SK-N-SH treated with all-trans-retinoic acid at 6 μM for 48 hours (cell line): ENCODE results near the gene PLPPR2.

ENCODE experiments used
- ATAC-seq: fragments of 200-7000 bp; cut with Tn5 transposase; 3 replicates; pipeline ENCODE4 v1.9.1; 2020; ENCODE audit warnings: mild to moderate bottlenecking, moderate library complexity
- ARNTL ChIP-seq: fragments of 450-650 bp; formaldehyde crosslinking; IDR thresholded peaks from 2 replicates; pipeline ENCODE4 v1.5.0; 2020; ENCODE audit warnings: low read depth, mild to moderate bottlenecking, moderate library complexity, borderline replicate concordance
- BACH2 ChIP-seq: fragments of 250-450 bp; sonication (Bioruptor Pico); IDR thresholded peaks from 2 replicates; pipeline ENCODE4 v1.9.0; 2021; ENCODE audit warnings: mild to moderate bottlenecking, borderline replicate concordance
- ESRRG ChIP-seq: fragments of 250-450 bp; sonication (Bioruptor Pico); IDR thresholded peaks from 2 replicates; pipeline ENCODE4 v1.6.1; 2021; ENCODE audit warnings: mild to moderate bottlenecking
- GLIS3 ChIP-seq: fragments of 250-450 bp; sonication (Bioruptor Pico); IDR thresholded peaks from 2 replicates; pipeline ENCODE4 v1.5.0; 2020; ENCODE audit warnings: mild to moderate bottlenecking, moderate library complexity
- ISL1 ChIP-seq: fragments of 250-450 bp; sonication (Bioruptor Pico); IDR thresholded peaks from 2 replicates; pipeline ENCODE4 v2.1.2; 2022; ENCODE audit warnings: mild to moderate bottlenecking, moderate library complexity
- OSR1 ChIP-seq: fragments of 250-450 bp; sonication (Bioruptor Pico); IDR thresholded peaks from 2 replicates; pipeline ENCODE4 v1.8.0; 2022; ENCODE audit warnings: moderate library complexity, mild to moderate bottlenecking, inconsistent platforms
- PPARA ChIP-seq: fragments of 250-450 bp; sonication (Bioruptor Pico); IDR thresholded peaks from 2 replicates; pipeline ENCODE4 v1.5.0; 2020; ENCODE audit warnings: mild to moderate bottlenecking, borderline replicate concordance
- RARB ChIP-seq: fragments of 250-450 bp; sonication (Bioruptor Pico); IDR thresholded peaks from 2 replicates; pipeline ENCODE4 v1.8.0; 2021; ENCODE audit warnings: mild to moderate bottlenecking, moderate library complexity
- SNAI2 ChIP-seq: fragments of 250-450 bp; sonication (Bioruptor Pico); IDR thresholded peaks from 2 replicates; pipeline ENCODE4 v1.5.0; 2020; ENCODE audit warnings: mild to moderate bottlenecking, moderate library complexity
- TOX ChIP-seq: fragments of 250-450 bp; sonication (Bioruptor Pico); IDR thresholded peaks from 2 replicates; pipeline ENCODE4 v1.8.0; 2021; ENCODE audit warnings: mild to moderate bottlenecking, moderate library complexity, borderline replicate concordance
- ZC3H10 ChIP-seq: fragments of 250-450 bp; sonication (Bioruptor Pico); IDR thresholded peaks from 2 replicates; pipeline ENCODE4 v1.5.1; 2021; ENCODE audit warnings: mild to moderate bottlenecking, moderate library complexity
- ZFP3 ChIP-seq: fragments of 250-450 bp; sonication (Bioruptor Pico); IDR thresholded peaks from 2 replicates; pipeline ENCODE4 v1.5.0; 2020; ENCODE audit warnings: mild to moderate bottlenecking, moderate library complexity
- ZFP30 ChIP-seq: fragments of 450-650 bp; formaldehyde crosslinking; IDR thresholded peaks from 2 replicates; pipeline ENCODE4 v1.5.0; 2022; ENCODE audit warnings: mild to moderate bottlenecking, moderate library complexity
- ZNF565 ChIP-seq: fragments of 450-650 bp; formaldehyde crosslinking; conservative IDR thresholded peaks from 2 replicates; pipeline ENCODE4 v1.5.0; 2020; ENCODE audit warnings: low read depth, mild to moderate bottlenecking, moderate library complexity
- ZNF70 ChIP-seq: fragments of 450-650 bp; formaldehyde crosslinking; IDR thresholded peaks from 2 replicates; pipeline ENCODE4 v1.5.0; 2020; ENCODE audit warnings: mild to moderate bottlenecking, moderate library complexity
- ZNF8 ChIP-seq: fragments of 450-650 bp; formaldehyde crosslinking; IDR thresholded peaks from 2 replicates; pipeline ENCODE4 v1.5.0; 2020; ENCODE audit warnings: mild to moderate bottlenecking, moderate library complexity
- TF ChIP-seq, protein P1 (sequence below): fragments of 250-450 bp; sonication (Bioruptor Pico); IDR thresholded peaks from 2 replicates; pipeline ENCODE4 v1.8.0; 2020; ENCODE audit warnings: mild to moderate bottlenecking, moderate library complexity, borderline replicate concordance
- TF ChIP-seq, protein P2 (sequence below): fragments of 250-450 bp; sonication (Bioruptor Pico); IDR thresholded peaks from 2 replicates; pipeline ENCODE4 v1.5.0; 2020; ENCODE audit warnings: mild to moderate bottlenecking, moderate library complexity
- TF ChIP-seq, protein P3 (sequence below): fragments of 250-450 bp; sonication (Bioruptor Pico); IDR thresholded peaks from 2 replicates; pipeline ENCODE4 v1.8.0; 2021; ENCODE audit warnings: low read depth, mild to moderate bottlenecking, moderate library complexity, borderline replicate concordance
- TF ChIP-seq, protein P4 (sequence below): fragments of 250-450 bp; sonication (Bioruptor Pico); IDR thresholded peaks from 2 replicates; pipeline ENCODE4 v1.5.1; 2020; ENCODE audit warnings: low read depth, mild to moderate bottlenecking, moderate library complexity

The PLPPR2 gene

DNA sequence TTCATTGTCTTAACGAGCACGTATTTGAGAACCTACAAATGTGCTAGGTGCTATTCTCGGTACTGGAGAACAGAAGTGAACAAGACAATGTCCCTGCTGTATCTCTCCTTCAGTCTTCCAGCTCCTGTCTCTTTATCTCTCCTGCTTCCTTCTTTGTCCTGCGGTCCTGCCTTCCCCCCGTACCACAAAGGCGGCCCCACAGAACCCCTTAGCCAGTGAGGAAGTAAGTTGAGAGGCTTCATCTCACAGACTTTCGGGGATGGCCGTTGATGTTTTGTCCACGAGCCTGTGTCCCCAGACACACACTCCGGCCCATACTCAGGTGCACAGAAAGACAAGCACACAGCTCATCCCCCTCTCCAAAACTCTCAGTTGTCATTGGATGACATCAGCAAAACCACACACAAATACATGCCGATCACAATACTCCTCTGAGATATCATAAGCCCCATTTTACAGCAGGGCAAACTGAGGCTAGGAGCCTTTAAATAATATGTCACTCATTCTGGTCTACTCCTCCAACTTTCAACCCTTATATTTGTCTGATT, 18.7 kb downstream of the PLPPR2 start (continued):
- TF ChIP-seq, protein P1, sequence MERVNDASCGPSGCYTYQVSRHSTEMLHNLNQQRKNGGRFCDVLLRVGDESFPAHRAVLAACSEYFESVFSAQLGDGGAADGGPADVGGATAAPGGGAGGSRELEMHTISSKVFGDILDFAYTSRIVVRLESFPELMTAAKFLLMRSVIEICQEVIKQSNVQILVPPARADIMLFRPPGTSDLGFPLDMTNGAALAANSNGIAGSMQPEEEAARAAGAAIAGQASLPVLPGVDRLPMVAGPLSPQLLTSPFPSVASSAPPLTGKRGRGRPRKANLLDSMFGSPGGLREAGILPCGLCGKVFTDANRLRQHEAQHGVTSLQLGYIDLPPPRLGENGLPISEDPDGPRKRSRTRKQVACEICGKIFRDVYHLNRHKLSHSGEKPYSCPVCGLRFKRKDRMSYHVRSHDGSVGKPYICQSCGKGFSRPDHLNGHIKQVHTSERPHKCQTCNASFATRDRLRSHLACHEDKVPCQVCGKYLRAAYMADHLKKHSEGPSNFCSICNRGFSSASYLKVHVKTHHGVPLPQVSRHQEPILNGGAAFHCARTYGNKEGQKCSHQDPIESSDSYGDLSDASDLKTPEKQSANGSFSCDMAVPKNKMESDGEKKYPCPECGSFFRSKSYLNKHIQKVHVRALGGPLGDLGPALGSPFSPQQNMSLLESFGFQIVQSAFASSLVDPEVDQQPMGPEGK: no peak
- no peak for TF ChIP-seq ISL1

DNA sequence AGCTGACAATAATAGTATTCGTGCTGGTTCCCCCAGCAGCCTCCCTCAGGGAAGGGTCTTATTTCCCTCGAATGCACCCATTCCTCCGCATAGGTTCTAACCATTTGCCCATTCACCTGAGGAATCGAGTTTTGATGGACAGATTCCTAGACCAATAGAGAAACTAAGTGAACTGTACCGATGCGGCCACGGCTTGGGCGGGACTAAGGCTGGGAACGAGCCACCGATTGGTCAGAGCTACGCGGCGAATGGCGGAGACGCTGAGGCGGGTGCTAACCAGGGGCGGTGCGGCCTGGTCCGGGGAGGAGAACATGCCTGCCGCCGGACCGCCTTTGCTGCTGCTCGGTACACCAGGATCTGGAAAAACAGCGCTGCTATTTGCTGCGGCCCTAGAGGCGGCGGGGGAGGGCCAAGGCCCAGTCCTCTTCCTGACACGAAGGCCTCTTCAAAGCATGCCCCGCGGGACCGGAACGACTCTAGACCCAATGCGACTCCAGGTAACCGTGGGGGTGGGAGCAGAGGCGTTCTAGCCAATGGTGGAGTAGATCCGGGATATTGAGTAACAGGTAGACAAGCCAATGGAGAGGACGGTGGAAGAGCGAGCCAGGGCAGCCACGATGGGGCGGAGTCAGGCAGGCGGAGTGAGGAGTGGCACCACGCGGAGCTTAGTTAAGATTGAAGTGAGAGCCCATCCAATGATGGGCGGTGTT, 19.4 kb downstream of the PLPPR2 start, which contains the start of gene SWSAP1:
TSS of gene SWSAP1 (plus strand) at position 234 of the 710 bp plus-strand sequence. CDS start at position 249, 15 bp downstream.
- ATAC-seq: peak; percentile 93

DNA sequence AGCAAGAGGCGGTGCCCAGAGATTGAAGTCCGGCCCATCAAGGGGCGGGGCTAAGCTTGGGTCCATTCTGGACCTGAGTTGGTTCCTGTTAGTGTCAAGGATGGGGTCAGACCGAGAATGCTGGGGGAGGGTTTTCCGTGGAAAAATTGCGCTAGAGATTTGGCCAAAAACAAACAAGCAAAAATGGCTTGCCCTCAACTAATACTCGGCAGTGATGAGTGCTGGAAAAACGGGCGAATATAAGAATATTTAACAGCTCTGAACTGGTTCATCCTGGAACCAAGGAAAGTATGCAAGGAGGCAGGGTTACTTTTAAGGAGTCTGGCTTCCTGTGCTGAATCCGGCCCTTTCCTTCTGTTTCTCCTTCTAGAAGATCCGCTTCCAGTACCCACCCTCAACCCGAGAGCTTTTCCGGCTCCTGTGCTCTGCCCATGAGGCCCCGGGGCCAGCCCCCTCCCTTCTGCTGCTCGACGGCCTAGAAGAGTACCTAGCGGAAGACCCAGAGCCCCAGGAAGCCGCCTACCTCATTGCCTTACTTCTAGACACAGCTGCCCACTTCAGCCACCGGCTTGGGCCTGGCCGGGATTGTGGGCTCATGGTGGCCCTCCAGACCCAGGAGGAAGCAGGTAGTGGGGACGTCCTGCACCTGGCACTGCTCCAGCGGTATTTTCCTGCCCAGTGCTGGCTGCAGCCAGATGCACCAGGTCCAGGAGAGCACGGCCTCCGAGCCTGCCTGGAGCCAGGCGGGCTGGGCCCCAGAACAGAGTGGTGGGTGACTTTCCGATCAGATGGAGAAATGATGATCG, 20.1 kb downstream of the PLPPR2 start:
- ATAC-seq: peak; percentile 2
- TF ChIP-seq PPARA (CRISPR knock-in tag) (no peak), ZC3H10 (CRISPR knock-in tag) (no peak), ZNF70 (CRISPR knock-in tag) (no peak), GLIS3 (CRISPR knock-in tag) (no peak), TOX (no peak), SNAI2 (CRISPR knock-in tag) (no peak), ZFP3 (CRISPR knock-in tag) (no peak), OSR1 (no peak), ZNF8 (CRISPR knock-in tag) (no peak), ISL1 (no peak), ARNTL (CRISPR knock-in tag) (no peak), RARB (CRISPR knock-in tag) (no peak), ESRRG (CRISPR knock-in tag) (no peak), ZFP30 (CRISPR knock-in tag) (no peak)
- TF ChIP-seq, protein P2, sequence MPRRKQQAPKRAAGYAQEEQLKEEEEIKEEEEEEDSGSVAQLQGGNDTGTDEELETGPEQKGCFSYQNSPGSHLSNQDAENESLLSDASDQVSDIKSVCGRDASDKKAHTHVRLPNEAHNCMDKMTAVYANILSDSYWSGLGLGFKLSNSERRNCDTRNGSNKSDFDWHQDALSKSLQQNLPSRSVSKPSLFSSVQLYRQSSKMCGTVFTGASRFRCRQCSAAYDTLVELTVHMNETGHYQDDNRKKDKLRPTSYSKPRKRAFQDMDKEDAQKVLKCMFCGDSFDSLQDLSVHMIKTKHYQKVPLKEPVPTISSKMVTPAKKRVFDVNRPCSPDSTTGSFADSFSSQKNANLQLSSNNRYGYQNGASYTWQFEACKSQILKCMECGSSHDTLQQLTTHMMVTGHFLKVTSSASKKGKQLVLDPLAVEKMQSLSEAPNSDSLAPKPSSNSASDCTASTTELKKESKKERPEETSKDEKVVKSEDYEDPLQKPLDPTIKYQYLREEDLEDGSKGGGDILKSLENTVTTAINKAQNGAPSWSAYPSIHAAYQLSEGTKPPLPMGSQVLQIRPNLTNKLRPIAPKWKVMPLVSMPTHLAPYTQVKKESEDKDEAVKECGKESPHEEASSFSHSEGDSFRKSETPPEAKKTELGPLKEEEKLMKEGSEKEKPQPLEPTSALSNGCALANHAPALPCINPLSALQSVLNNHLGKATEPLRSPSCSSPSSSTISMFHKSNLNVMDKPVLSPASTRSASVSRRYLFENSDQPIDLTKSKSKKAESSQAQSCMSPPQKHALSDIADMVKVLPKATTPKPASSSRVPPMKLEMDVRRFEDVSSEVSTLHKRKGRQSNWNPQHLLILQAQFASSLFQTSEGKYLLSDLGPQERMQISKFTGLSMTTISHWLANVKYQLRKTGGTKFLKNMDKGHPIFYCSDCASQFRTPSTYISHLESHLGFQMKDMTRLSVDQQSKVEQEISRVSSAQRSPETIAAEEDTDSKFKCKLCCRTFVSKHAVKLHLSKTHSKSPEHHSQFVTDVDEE (CRISPR knock-in tag): no peak
- TF ChIP-seq, protein P3, sequence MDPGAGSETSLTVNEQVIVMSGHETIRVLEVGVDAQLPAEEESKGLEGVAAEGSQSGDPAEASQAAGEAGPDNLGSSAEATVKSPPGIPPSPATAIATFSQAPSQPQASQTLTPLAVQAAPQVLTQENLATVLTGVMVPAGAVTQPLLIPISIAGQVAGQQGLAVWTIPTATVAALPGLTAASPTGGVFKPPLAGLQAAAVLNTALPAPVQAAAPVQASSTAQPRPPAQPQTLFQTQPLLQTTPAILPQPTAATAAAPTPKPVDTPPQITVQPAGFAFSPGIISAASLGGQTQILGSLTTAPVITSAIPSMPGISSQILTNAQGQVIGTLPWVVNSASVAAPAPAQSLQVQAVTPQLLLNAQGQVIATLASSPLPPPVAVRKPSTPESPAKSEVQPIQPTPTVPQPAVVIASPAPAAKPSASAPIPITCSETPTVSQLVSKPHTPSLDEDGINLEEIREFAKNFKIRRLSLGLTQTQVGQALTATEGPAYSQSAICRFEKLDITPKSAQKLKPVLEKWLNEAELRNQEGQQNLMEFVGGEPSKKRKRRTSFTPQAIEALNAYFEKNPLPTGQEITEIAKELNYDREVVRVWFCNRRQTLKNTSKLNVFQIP (CRISPR knock-in tag): no peak
- TF ChIP-seq, protein P4, sequence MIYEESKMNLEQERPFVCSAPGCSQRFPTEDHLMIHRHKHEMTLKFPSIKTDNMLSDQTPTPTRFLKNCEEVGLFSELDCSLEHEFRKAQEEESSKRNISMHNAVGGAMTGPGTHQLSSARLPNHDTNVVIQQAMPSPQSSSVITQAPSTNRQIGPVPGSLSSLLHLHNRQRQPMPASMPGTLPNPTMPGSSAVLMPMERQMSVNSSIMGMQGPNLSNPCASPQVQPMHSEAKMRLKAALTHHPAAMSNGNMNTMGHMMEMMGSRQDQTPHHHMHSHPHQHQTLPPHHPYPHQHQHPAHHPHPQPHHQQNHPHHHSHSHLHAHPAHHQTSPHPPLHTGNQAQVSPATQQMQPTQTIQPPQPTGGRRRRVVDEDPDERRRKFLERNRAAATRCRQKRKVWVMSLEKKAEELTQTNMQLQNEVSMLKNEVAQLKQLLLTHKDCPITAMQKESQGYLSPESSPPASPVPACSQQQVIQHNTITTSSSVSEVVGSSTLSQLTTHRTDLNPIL (CRISPR knock-in tag): no peak

More for the DNA sequence above, 19.4 kb downstream of the PLPPR2 start, which contains the start of gene SWSAP1:
- TF ChIP-seq RARB (CRISPR knock-in tag): no peak

DNA sequence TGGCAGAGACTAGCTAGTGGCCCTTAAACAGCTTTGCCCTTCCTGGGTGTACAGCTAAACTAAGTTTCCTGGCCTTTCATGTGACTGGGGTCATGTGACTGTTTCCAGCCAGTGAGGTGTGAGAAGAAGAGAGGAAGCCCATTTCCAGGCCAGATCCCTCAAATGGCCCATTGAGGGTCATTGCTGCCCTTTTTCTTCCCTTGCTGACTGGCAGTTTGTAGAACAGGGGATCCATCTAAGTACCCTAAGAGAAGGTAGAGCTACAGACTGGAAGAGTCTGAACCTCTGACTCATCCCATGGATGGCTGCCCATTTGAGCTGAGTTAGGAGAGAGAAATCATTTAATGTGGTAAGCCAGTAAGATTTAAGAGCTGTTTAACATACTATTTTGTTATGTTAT, 22.0 kb downstream of the PLPPR2 start:
- no peak for ATAC-seq
- TF ChIP-seq BACH2 (no peak), ISL1 (no peak), ZNF8 (CRISPR knock-in tag) (no peak), ZFP30 (CRISPR knock-in tag) (no peak), GLIS3 (CRISPR knock-in tag) (no peak), TOX (no peak), OSR1 (no peak), ARNTL (CRISPR knock-in tag) (no peak), ZNF565 (CRISPR knock-in tag) (no peak)
- TF ChIP-seq, protein P1: no peak
